HepG2 (cell line): ENCODE results near the gene TRPM1. TPM values are rescaled to one million over a fixed set of nuclear protein-coding genes. Genes with fewer than 3 reads are reported as not detected.

ENCODE experiments used
- ATAC-seq: fragments of 200-7000 bp; cut with Tn5 transposase; 3 replicates; pipeline ENCODE4 v1.9.1; 2020; ENCODE audit warnings: mild to moderate bottlenecking, moderate library complexity
- BruUV-seq: library from RNA; stranded (reverse); fragments of 400-500 nt; replicated peaks from 2 replicates; lab custom pipeline; 2021; lab: Mats Ljungman, UMichigan
- CTCF ChIA-PET: fragments of 300-600 bp; formaldehyde crosslinking; extraction: SDS; loops from one replicate; lab custom pipeline; 2021; ENCODE audit warnings: low total read pairs, inconsistent platforms, low intra/inter-chr PET ratio; lab: Yijun Ruan, JAX
- POLR2A ChIA-PET: fragments of 350-600 bp; sonication (Branson Sonifier 250); formaldehyde crosslinking; loops from one replicate; lab custom pipeline; 2020; ENCODE audit warnings: antibody characterized with exemption, inconsistent platforms; lab: Yijun Ruan, JAX
- DNase-seq: peaks from one replicate; pipeline ENCODE4 v3.0.0-alpha.2; 2015; ENCODE audit warnings: low spot score
- FAIRE-seq: peaks from 3 replicates; lab custom pipeline; 2011; peaks lifted over from hg19 to GRCh38; lab: Jason Lieb, UNC
- H2AFZ ChIP-seq: one replicate; pipeline ENCODE4 v1.6.1; 2011; ENCODE audit warnings: low read length, inconsistent platforms
- H3K27ac ChIP-seq: fragments of 300-600 bp; 3 replicates; pipeline ENCODE4 v1.8.0; 2011; ENCODE audit warnings: mixed run types, mild to moderate bottlenecking, mixed read lengths, low read length, inconsistent platforms; ENCODE audit not compliant: insufficient read depth; ENCODE audit errors: extremely low read length
- H3K27me3 ChIP-seq, 2 experiments: fragments of 200-600 bp in 1 of 2; 2 replicates in 1 of 2; 3 replicates in 1 of 2; pipeline versions ENCODE4 v1.6.0 to v1.8.0; 2011; ENCODE audit warnings: low read length in 2 of 2, mild to moderate bottlenecking in 2 of 2, moderate library complexity in 2 of 2, inconsistent platforms in 1 of 2; ENCODE audit not compliant: insufficient read depth in 2 of 2, control insufficient read depth in 1 of 2
- H3K36me3 ChIP-seq, 2 experiments: fragments of 200-600 bp in 1 of 2; replicated peaks in 1 of 2; 2 replicates in 1 of 2; 3 replicates in 1 of 2; pipeline versions ENCODE4 v1.5.1 to v1.8.0; 2011; ENCODE audit warnings: low read length in 2 of 2, inconsistent platforms in 1 of 2; ENCODE audit not compliant: insufficient read depth in 2 of 2, control insufficient read depth in 1 of 2
- H3K4me1 ChIP-seq: 2 replicates; pipeline ENCODE4 v1.5.1; 2012; ENCODE audit warnings: low read length, inconsistent platforms; ENCODE audit not compliant: insufficient read depth
- H3K4me2 ChIP-seq: 2 replicates; pipeline ENCODE4 v1.6.0; 2011; ENCODE audit warnings: low read depth, low read length, inconsistent platforms
- H3K4me3 ChIP-seq, 3 experiments: fragments of 200-600 bp in 1 of 3; sonication (generic), shearing (Covaris generic) in 1 of 3; replicated peaks in 1 of 3; 2 replicates each; pipeline ENCODE4 v1.5.1; 2011 to 2016; ENCODE audit warnings: low read length in 3 of 3, inconsistent platforms in 2 of 3, low read depth in 2 of 3, mild to moderate bottlenecking in 2 of 3, control low read depth in 1 of 3, mixed read lengths in 1 of 3; ENCODE audit not compliant: insufficient read depth in 1 of 3
- H3K79me2 ChIP-seq: one replicate; pipeline ENCODE4 v1.6.1; 2011; ENCODE audit warnings: low read length, inconsistent platforms; ENCODE audit not compliant: insufficient read depth
- H3K9ac ChIP-seq: 2 replicates; pipeline ENCODE4 v1.6.0; 2011; ENCODE audit warnings: mild to moderate bottlenecking, low read depth, low read length, inconsistent platforms; ENCODE audit not compliant: insufficient read depth
- H3K9me3 ChIP-seq: 2 replicates; pipeline ENCODE4 v1.5.1; 2012; ENCODE audit warnings: mild to moderate bottlenecking, low read length
- H4K20me1 ChIP-seq: 2 replicates; pipeline ENCODE4 v1.6.0; 2011; ENCODE audit warnings: inconsistent platforms, mild to moderate bottlenecking, low read length, moderate library complexity; ENCODE audit not compliant: insufficient read depth
- CTCF ChIP-seq: sonication (generic); formaldehyde crosslinking; IDR thresholded peaks from 2 replicates; pipeline ENCODE4 v1.5.0; 2020; ENCODE audit warnings: mild to moderate bottlenecking, missing genetic modification reagents, moderate library complexity
- FOXC1 ChIP-seq: sonication (generic); formaldehyde crosslinking; IDR thresholded peaks from 2 replicates; pipeline ENCODE4 v1.8.0; 2022; ENCODE audit warnings: mild to moderate bottlenecking, missing genetic modification reagents, borderline replicate concordance
- GATAD1 ChIP-seq: IDR thresholded peaks from 2 replicates; pipeline ENCODE4 v1.6.1; 2016; ENCODE audit warnings: missing genetic modification reagents, missing compliant biosample characterization
- HMGXB4 ChIP-seq, 2 experiments: sonication (generic) in 1 of 2; formaldehyde crosslinking in 1 of 2; IDR thresholded peaks; 2 replicates each; pipeline versions ENCODE4 v1.4.0 to v1.6.1; 2018 to 2020; ENCODE audit warnings: missing genetic modification reagents in 2 of 2, borderline replicate concordance in 1 of 2, low read depth in 1 of 2, mild to moderate bottlenecking in 1 of 2, missing biosample characterization in 1 of 2
- MAFK ChIP-seq, 2 experiments: IDR thresholded peaks in 1 of 2; conservative IDR thresholded peaks in 1 of 2; 2 replicates each; pipeline ENCODE4 v1.6.1; 2011; ENCODE audit warnings: improper control_type of control experiment in 2 of 2, low read length in 2 of 2
- NR0B2 ChIP-seq: sonication (generic); formaldehyde crosslinking; IDR thresholded peaks from 2 replicates; pipeline ENCODE4 v1.4.0; 2020; ENCODE audit warnings: mild to moderate bottlenecking, missing genetic modification reagents
- PAWR ChIP-seq: sonication (generic); formaldehyde crosslinking; IDR thresholded peaks from 2 replicates; pipeline ENCODE4 v1.4.0; 2020; ENCODE audit warnings: missing genetic modification reagents, mild to moderate bottlenecking, borderline replicate concordance
- PRDM10 ChIP-seq: sonication (generic); formaldehyde crosslinking; IDR thresholded peaks from 2 replicates; pipeline ENCODE4 v1.4.0; 2020; ENCODE audit warnings: low read depth, missing genetic modification reagents
- RFXANK ChIP-seq: IDR thresholded peaks from 2 replicates; pipeline ENCODE4 v1.6.1; 2016
- XBP1 ChIP-seq: sonication (generic); formaldehyde crosslinking; IDR thresholded peaks from 2 replicates; pipeline ENCODE4 v1.5.0; 2020; ENCODE audit warnings: missing genetic modification reagents
- ZBTB3 ChIP-seq: sonication (generic); formaldehyde crosslinking; IDR thresholded peaks from 2 replicates; pipeline ENCODE4 v1.4.0; 2020; ENCODE audit warnings: low read depth, mild to moderate bottlenecking, moderate library complexity, missing genetic modification reagents, borderline replicate concordance
- ZNF441 ChIP-seq: sonication (generic); formaldehyde crosslinking; IDR thresholded peaks from 2 replicates; pipeline ENCODE4 v1.7.0; 2021; ENCODE audit warnings: missing genetic modification reagents, borderline replicate concordance
- ZNF766 ChIP-seq: sonication (generic); formaldehyde crosslinking; IDR thresholded peaks from 2 replicates; pipeline ENCODE4 v1.5.0; 2020; ENCODE audit warnings: missing genetic modification reagents, borderline replicate concordance
- WGBS: methylation state at CpG from one replicate; pipeline ENCODE4 v1.1.6; 2017; ENCODE audit warnings: low lambda C conversion rate; 5-methylcytosine and 5-hydroxymethylcytosine counted together
- in situ Hi-C: cut with HindIII; loops from 2 replicates; pipeline ENCODE4 v1.10.0; 2017; ENCODE audit warnings: low pct_unique_long_range_greater_than_20kb; ENCODE audit not compliant: extremely low pct_ligation_motif_present
- intact Hi-C: fragments of 100-400 bp; cut with micrococcal nuclease; formaldehyde crosslinking; loops from one replicate; pipeline ENCODE4 v1.10.0; 2022; ENCODE audit not compliant: unreplicated experiment
- polyA plus RNA-seq, 8 experiments: library from polyadenylated mRNA; depleted of rRNA in 3 of 8; stranded (reverse) in 7 of 8; unstranded in 1 of 8; fragments of >200 nt; fragmentation: Illumina TruSeq in 4 of 8; extraction: Trizol in 4 of 8; gene quantifications; 2 replicates each; pipeline versions ENCODE4 v1.2.1 to v1.2.3, GENCODE V29; 2011 to 2016; ENCODE audit warnings: low read depth in 4 of 8, missing spikeins in 1 of 8, mixed read lengths in 1 of 8; ENCODE audit not compliant: insufficient read depth in 1 of 8
- total RNA-seq, 5 experiments: library from RNA; depleted of rRNA; stranded (reverse); fragments of >200 nt; fragmentation: Illumina TruSeq; extraction: Trizol; gene quantifications; 2 replicates each; pipeline ENCODE4 v1.2.3, GENCODE V29; 2016; ENCODE audit warnings: low read depth in 1 of 5

TRPM1 gene
- total and polyA plus RNA-seq, 2 of the 13 experiments (the other 11 are each of a cell fraction or from before 2014, with no cell fraction given) = not detected

- DNase-seq = peak; percentile 36
- WGBS = 21% methylated on average over 2 of the region's 2 CpGs
- intact Hi-C loops = loop anchor here (5.0 to 10.0 kb wide), 3 partner anchors 85 to 135 kb away; partner anchors contain the start of gene FAN1
- peak overlapping the region; percentile 90 for H3K4me2 ChIP-seq
- H3K9ac ChIP-seq = peak overlapping the region; percentile 96
- in situ Hi-C loops = loop anchor here (25.0 kb wide), 1 partner anchor 147 kb away; no protein-coding TSS in a partner anchor
- no peaks in the 10 kb centered on the region; a peak in 1 of 5 replicates for H3K27me3 ChIP-seq
- H3K4me1 ChIP-seq = peaks cover 53% of the 10 kb centered on the region
- H3K79me2 ChIP-seq = peaks cover 31% of the 10 kb centered on the region
- H2AFZ ChIP-seq = no peak overlapping the region
- TSS peak; percentile 62 for BruUV-seq
- ChIA-PET POLR2A (interaction anchor here (1.4 to 2.8 kb wide), 2 partner anchors 24 to 25 kb away, joined by 3 to 21 read pairs; no protein-coding TSS in a partner anchor), CTCF (no interaction called here)
- H3K36me3 ChIP-seq = peaks cover 7 to 16% of the 10 kb centered on the region in 2 experiments
- peak overlapping the region; percentile 89 for H3K27ac ChIP-seq
- H3K4me3 ChIP-seq = peak overlapping the region; percentile 93 to 98 (median 97)
- H4K20me1 ChIP-seq = no peaks in the 10 kb centered on the region
- no peaks in the 10 kb centered on the region for H3K9me3 ChIP-seq
- peak; percentile 51 for FAIRE-seq
- ATAC-seq = peak; percentile 16; the same call in 1 of the 3 replicates
- TF ChIP-seq PRDM10 (CRISPR knock-in tag) (no peak), PAWR (CRISPR knock-in tag) (no peak), FOXC1 (CRISPR knock-in tag) (no peak), NR0B2 (CRISPR knock-in tag) (no peak), CTCF (CRISPR knock-in tag) (0 out of 2 replicates have a peak, but pooled peaks have one; percentile 4), ZBTB3 (CRISPR knock-in tag) (0 out of 2 replicates have a peak, but pooled peaks have one; percentile 12), XBP1 (CRISPR knock-in tag) (no peak), MAFK (conservative IDR thresholded peaks at IDR 0.05 in 1 of 2, IDR thresholded peaks at IDR 0.05 in 1 of 2; ENCODE audit: low read length in 2 of 2) (0 out of 4 replicates have a peak, but pooled peaks have one; percentile 19 to 20), HMGXB4 (CRISPR knock-in tag; IDR thresholded peaks at IDR 0.05; ENCODE audit: borderline replicate concordance in 1 of 2, low read depth in 1 of 2) (0 out of 4 replicates have a peak, but pooled peaks of 1 of the 2 experiments have one; percentile 19), GATAD1 (CRISPR knock-in tag) (no peak), RFXANK (CRISPR knock-in tag) (no peak), ZNF766 (CRISPR knock-in tag) (no peak), ZNF441 (CRISPR knock-in tag) (no peak)
Observed at GRCh38 chr15:30990036-30990435, 111.5 kb downstream of the TRPM1 start.
